GM23248 (cell line): Measurements from ENCODE around the gene AP1B1.

Experiments used
- EZH2 ChIP-seq: fragments of 200-600 bp; sonication (generic); IDR thresholded peaks from 2 replicates; pipeline ENCODE4 v1.6.1; 2018; ENCODE audit warnings: antibody characterized with exemption, mild to moderate bottlenecking; ENCODE audit not compliant: insufficient read depth, poor library complexity, severe bottlenecking
- EZH2phosphoT487 ChIP-seq: fragments of 200-600 bp; sonication (generic); IDR thresholded peaks from 2 replicates; pipeline ENCODE4 v1.6.1; 2018; ENCODE audit warnings: antibody characterized with exemption, moderate library complexity, mild to moderate bottlenecking, low read depth; ENCODE audit not compliant: insufficient read depth

- no peak for TF ChIP-seq EZH2
- no peak for TF ChIP-seq EZH2phosphoT487
Measured at GRCh38 chr22:29397791-29398190, 9.4 kb upstream of the AP1B1 start.
